Stimulated activated CD8-positive, alpha-beta memory T cell treated with anti-CD3 and anti-CD28 coated beads, Interleukin-15, amount 100 ng/mL, for 24 hours (primary cell): Measurements from ENCODE around the gene DLST.

ENCODE experiments used
- DNase-seq: peaks from one replicate; pipeline ENCODE4 v3.0.0-alpha.2; 2020; ENCODE audit warnings: low read depth

DLST gene

DNA sequence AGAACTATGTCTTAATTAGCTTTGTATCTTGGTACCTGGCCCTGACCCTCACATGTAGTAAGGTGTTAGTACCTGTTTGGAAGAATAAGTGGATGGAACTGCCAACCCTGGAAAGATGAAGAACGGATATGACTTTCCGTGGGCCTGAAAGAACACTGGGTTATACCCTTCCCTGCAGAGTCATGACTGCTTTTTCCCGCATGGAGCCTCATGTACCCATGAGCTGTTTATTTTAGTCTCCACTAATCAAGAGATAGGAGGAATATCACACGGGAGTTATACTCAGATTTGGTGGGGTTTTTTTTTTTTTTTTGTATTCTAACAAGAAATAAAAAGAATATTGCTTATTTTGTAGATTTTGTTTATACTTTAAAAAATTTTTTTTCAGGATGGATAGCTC lies 15.9 kb downstream of the DLST start:
- DNase-seq, result no peak

DNA sequence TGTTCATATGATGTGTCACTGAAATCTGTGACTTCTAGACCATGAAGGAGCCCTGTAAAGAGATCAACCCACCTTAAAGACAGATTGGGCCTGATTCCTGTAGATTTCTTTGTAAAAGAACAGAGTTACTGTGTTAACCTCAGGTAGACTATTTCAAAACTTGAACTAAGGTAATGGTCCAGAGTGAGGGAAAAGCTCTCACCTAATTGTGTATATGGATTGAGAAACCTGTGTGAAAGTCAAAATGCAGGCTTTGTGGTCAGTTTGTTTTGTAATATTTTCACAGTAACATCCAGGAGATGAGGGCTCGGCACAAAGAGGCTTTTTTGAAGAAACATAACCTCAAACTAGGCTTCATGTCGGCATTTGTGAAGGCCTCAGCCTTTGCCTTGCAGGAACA lies 16.4 kb downstream of the DLST start:
- no peak for DNase-seq

DNA sequence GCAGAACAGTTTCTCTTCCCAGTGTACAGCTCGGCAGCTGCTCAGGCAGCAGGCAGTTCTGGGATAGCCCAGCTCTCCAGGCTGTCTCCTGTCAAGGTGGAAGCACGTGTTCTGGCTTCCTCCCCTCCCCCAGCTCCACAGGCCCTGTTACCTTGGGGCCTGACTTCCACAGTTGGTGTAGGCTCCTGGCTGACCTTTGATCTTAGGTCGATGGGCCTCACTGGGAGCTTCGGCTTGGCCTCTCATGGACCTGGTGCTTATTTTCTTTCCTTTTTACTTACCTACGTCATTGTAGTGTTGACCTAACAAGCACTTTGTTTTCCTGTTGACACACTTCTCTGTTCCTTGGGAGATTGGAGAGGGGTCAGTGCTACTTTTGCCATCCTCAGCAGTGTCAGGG lies 17.0 kb downstream of the DLST start:
- no peak for DNase-seq

DNA sequence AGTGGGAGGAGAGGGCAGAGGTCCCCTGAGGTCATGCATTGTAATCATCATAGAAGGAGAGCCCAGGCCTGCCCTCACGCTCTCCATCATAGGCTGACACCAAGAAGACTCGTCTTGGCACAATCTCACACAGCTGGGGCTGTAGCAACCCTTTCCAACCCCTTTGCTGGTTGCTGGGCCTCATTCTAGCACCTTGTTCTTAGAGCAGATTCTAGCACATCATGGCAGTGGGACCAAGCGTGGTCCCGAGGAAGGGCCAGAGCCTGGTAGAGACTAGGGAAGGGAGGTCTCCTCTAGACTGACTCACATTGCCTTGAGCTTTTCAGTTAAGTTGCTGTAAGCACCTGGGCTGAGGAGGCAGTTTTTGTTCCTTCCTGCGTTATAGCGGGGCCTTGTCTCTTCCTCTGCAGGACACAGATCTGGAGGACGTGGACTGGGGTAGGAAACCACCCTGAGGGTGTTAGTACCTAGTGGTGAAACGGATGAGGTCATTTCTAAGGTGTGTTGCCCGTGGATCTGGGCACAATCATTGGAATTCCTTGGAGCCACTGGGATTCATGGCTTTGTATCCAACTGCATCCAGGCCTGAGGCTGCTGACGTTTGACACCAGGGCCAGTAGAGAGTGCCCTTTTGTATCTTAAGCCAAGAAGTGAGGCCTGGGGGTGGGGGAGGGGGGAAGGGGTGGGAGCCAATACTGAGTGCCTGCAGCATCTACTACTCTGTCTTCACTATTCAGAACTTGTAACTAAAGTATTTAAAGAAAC lies 21.4 kb downstream of the DLST start:
- DNase-seq, result no peak

DNA sequence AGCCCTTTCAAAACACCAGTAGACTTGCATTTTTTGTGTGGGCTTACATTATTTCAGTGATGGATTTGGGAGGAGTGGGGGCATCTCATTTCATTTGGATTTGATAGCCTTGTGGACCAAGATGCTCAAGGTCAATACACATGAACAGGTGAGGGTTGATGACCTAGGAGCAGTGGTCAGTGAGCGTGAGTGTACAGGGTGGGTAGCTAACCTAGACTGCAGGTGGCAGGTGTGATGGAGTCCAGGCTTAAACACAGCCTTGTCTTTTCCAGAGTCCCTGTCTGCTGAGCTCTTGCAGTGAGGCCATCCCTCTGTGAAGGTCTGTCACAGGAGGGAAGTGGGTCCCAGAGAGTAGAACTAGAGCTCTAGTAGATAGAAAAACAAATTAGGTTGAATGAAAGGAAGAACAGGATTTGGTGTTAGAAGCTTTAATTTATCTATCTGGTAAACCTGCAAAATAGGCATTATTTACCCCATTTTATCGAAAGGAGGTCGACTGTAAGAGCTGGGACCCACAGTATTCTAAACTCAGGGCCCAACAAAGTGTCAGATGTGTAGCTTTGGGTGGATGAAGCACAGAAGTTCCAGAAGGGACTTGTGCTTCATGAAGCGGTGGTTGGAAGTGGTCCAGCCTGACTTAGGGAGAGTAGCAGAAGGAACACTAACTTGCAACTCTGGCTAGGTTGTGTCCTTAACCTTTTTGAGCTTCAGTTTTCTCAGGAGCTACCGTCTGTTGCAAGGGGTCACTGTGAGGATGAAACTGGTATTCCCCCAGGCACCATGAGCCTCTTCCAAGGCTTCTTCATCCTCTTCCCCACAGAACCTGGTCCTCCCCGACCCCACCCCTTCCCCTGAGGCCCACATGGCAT lies 23.2 kb downstream of the DLST start:
- no peak for DNase-seq

DNA sequence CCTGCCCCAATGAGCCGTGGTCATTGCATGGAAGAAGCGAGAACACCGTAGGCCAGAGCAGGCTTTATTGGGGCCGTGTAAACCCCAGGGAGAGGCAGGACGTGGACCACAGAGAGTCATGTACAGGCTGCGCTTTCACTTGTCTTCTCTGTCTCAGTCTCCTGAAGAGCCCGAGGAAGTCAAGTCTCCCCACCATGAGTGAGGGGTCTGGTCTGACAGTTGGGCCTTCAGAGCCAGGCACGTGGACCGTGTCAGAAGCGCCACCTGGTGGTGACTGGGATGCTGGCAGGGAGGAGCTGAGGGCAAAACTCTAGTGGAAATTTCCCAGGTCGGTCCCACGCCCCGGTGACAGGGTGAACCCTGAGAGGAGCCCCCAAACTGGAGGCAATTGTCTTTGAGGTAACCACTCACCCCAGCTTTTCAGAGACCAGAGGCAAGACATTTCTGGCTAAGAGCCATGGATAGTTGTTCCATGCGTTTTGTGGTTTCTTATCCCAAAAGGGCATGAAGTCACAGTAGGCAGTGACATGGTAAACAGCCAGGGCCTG lies 24.0 kb downstream of the DLST start:
- peak; percentile 80 for DNase-seq

DNA sequence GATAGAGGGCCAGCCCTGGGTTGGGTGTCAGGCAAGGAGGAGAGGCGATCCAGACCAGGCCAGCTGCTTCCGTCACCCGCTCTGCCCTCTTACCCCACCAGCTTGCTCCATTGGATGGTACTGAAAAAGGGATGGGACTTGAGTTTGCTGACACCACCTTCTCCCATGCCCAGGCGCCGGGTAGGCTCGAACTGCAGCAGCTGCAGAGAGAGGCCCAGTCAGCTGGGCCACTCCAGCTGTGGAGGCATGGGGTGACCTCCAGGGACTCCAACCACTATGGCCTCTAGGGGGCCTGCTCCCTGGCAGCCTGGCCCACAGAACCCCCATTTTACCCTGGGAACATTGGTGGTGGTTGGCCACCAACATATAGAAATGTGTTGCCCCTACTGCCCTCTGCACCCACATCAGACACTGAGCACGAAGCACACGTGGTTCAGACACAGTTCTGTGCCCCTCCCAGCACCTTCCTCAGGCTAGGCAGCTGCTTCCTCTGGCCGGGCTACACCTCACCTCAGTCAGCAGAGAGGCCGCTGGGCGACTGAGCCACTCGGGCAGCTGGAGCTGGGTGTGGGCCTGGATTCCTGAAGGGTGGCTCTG lies 25.3 kb downstream of the DLST start:
- DNase-seq, result no peak

DNA sequence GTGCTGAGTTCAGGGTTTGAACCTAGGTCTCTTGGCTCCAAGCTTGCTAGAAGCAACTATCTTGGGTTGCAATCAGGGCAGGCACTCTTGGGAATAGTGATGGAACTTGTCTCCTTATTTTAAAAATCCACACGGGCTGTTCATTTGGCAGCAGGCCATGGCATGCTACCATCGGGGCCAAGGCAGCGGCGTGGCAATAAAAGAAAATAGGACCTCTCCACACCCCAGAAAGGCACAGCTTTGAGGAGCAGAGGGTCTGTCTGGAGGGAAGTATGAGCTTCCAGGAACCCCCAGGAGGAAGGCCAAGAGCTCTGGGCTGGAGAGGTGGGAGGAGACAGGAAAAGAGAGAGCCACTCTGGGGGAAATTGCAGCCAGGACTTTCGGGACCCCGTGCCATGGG lies 26.0 kb downstream of the DLST start:
- DNase-seq, result no peak

DNA sequence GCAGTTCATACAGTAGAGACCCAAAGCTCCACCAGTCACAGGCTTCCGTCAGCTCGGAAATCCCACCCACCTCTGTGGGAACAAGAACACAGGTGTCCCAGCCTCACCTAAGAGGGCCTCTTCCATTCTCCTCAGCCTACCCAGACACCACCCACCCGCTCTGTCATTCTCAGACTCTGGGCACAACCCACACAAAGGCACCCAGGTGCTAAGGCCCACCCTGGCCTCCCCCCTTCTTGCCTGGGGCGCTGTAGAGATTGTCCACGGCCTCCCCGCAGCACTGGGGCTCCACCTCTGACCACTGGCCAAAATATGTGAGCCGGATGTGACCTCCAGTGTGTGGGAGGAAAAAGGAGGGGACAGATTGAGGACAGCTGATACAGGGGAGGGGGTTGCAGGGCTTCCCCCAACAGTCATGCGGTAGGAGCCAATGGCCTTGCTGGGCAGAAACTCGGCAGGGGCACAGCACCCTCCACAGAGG lies 27.2 kb downstream of the DLST start:
- no peak for DNase-seq

DNA sequence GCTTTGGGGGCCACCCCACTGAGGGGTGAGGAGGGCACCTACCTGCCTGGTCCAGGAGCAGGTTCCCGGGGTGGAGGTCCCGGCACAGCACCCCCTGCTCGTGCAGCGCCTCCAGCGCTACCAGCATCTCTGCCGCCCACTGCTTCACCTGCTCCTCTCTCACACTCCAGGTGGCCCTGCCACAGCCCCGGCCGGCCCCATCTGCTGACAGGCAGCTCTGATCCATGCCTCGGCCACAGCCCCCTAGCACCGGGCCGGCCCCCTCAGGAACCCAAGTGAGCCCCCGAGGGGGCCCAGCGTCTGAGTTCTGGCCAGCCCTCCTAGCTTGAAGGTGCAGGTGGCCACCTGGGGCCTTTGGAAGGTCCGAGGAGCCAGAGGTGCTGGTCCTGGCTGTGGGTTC lies 27.8 kb downstream of the DLST start:
- DNase-seq, result no peak

DNA sequence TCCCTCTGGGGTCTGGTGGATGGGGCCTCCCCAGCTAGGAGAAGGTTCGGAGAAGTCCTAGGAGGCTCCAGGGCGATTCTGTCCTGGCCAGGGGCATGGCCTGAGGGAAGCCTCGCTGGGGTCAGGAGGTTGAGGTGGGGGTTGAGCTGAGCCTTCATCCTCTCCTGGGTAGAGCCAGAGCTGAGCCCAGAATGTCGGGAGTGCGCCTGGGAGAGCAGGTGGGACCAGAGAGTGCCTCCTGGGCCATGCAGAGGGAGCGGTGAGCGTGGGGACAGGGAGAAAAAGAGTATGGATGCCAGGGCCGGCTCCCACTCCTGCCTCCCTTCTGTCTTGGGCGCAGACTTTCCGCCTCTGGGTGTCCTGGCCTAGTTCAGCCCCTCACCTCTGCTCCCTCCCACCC lies 28.2 kb downstream of the DLST start:
- DNase-seq, result no peak

DNA sequence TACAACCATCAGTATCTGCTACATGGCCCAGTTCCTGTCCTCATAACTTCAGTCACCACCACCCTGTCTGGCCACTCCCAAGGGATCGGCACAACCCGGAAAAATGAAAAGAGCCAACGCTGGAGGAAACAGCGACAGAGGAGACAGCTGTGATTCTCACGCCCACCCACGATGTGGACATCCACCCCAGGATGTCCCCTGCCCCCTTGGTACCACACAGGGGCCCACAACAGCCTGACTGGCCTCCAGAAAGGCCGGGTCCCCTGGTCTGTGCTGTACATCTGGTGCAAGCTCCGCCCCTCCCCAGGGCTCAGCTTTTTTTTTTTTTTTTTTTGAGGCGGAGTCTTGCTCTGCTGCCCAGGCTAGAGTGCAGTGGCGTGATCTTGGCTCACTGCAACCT lies 28.8 kb downstream of the DLST start:
- DNase-seq, result no peak

DNA sequence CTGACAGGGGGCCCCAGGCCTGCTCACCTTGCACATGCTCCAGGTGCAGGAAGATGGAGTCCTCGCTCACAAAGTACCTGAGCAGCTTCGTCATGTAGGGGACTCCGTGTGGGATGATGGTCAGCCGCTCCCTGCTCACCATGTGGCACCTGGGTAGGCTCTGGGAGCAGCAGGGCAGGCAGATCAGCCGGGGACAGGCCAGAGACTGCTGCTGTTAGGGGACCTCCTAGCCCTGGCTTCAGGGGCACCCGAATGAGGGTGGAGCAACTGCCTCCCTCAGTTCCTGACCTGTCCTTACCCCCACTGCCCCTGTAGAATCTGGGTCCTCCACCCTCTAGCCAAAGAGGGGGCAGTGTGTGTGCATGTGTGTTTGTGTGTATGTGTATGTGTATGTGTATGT lies 29.5 kb downstream of the DLST start:
- no peak for DNase-seq

DNA sequence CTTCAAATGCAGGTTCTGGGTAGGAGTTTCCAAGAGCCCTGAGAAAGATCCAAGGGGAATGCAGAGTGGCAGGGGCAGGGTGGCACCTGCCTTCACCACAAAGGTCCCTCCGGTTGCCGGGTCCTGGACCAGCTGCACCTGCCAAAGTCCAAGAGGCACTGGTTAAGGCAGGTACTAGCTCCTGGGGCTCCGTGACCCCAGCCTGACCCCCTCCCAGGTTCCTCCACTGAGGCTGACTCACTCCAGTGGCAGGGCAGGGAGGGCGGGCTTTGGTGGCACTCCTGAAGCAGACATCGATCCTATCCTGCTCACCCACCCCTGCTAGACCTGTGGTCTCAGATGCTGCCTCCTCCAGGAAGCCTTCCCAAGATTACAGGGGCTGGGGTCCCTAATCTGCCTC lies 30.0 kb downstream of the DLST start:
- DNase-seq, result no peak

DNA sequence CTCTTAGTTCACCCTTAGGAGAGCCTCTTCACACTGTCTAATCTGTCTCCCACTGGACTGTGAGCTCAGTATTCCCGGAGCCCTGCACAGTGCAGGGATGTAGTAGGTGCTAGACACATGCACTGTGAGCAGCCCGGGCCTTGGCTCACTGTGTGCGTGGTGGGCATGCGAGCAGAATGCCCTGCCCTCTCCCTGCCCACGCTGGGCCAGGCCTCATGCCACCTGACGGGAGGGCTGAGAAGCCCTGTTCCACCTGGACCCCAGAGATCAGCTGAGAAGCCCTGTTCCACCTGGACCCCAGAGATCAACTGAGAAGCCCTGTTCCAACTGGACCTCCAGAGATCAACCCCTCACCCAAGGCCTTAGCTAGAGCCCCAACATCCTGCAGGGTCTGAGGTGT lies 30.4 kb downstream of the DLST start:
- no peak for DNase-seq

DNA sequence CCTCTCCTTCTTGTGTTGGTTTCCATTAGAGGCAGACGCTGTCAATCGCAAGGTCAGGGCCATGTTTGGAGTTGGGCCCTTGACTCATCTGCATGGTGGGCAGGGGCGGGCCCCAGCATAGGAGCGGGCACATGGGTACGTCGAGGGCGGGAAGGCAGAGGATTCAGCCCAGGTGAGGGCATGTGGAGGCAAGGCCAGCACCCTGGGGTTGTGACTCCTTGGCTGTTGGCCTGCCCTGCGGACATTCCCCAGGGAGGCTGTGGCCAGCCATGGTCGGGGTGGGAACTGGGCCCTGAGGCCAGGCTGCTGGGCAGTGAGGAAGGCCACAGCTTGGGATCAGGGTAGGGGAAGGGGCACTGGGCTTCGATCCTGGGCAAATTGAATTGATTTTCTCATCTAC lies 31.1 kb downstream of the DLST start:
- DNase-seq, result no peak

DNA sequence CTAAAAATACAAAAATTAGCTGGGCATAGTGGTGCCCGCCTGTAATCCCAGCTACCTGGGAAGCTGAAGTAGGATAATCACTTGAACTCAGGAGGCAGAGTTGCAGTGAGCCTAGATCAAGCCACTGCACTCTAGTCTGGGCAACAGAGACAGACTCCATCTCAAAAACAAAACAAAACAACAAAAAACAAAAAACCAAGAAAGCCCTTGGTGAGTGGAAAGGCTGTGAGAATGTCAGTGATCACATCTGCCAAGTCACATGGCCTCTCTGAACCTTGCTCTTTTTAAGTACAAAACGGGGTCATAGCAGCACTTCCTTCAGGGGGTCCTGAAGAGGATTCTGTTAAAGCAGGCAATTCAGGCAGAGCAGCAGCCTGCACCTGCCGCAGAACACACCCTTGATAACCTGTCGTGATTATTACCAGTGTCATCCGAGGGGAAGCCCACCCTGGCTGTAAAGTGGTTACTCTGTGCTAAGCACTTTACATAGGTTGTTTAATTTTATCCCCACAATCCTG lies 31.7 kb downstream of the DLST start:
- no peak for DNase-seq

DNA sequence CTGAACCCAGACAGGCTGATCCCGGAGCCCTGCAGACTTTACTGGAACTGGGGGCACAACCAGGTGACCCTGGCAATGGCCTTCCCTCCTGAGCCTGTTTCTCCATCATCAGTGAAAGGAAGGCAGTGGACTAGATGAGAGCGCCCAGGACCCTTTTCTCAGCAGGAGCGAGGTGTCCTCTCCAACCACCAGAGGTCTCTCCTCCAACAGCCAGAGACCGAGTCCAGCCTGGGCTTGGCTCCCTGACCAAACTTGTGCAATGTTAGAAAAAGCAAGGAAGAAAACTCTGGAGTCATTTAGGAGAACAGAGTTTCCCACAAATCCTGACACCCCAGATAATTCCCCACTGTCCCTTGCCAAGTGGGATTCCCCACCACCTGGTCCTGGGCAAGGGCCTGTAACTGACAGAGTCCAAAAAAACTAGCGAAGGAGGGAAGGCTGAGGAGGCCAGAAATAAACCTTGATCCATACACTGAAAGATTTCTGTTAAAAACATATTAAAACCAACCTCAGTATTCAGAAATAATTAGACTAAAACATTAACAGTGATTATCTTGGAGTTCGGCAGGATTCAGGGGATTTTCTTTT lies 32.4 kb downstream of the DLST start:
- DNase-seq, result no peak

DNA sequence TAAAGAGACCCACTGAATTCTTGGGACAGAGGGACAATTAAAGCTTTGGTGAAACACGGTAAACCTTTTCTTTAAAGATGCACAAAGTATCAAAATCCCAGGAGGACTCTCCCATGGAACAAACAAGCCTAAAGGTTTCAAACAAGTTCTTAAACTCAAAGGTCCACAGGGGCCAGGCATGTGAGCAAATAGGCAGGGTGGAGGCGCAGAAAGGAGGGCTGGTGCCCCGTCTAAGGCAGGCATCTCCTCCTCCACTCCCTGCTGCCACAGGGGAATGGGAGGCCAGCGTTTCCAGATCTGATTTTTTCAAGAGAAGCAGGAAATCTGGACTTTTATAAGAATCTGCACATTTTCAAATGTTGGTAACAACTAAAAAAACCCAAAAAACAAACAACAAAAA lies 33.7 kb downstream of the DLST start:
- DNase-seq, result no peak

DNA sequence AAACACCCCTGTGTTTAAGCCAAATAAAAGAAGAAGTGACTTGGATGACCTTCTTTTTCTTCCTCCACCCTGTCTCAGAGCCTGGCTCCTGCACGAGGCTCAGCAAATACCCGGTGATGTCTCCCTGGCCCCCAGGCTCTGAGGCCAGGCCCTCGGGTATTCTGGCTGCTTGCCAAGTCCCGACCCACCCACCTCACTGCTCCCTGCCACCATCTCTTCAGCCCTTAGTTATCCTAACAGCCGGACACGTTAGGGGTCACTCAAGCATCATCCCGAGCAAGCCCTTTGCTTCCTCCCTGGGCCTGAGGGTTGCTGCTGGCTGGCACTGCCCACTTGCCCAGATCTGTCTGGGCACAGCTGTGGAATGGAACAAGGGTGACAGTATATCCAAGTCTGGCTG lies 34.1 kb downstream of the DLST start:
- DNase-seq, result no peak

DNA sequence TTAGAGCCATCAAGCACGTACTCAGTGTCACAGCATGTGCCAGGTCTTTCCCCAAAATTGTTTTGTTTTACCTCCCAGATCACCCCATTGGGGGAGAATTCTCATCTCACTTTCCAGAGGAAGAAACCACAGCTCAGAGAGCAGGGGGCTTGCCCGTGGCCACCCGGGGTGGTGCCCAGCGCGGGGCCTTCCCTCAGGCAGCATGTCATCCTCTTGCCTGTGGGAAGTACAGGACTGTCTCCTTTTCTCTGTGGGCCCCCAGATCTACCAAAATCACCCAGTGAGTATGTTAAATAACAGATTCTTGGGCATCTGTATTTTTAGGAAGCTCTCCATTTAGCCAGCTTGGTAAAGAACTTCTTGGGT lies 35.4 kb downstream of the DLST start:
- no peak for DNase-seq

DNA sequence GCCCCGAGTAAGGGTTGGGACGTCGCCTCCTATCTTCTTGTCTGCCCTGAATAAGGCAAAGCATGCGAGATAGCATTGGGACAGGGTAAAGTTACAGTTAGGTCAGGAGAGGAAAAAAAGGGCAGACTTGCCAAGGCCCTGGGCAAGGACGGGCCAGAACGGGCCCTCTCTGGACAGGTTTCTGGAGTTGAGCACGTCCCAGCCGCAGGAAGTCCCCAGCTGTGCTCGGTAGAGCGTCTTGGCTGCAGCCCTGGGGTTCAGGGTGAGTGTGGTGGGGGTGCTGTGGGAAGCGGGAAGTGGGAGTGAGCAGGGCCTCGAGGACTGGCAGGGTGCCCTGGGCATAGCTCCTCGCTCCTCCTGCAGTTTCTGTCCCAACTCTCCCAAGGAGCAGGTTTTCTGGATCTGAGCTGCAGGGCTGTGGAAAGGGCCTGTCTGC lies 35.9 kb downstream of the DLST start:
- no peak for DNase-seq
